HG03442 (cell line): ENCODE measurements around the gene DNAJB12.
"Not testable (repeated sequence)": the region's sequence is repeated elsewhere in the genome, so short reads cannot be mapped to it uniquely, and the experiment has no call there.

Experiments
- ATAC-seq: cut with Tn5 transposase; IDR thresholded peaks from one replicate; pipeline ENCODE4 v1.9.1; 2021; ENCODE audit warnings: mild to moderate bottlenecking, moderate library complexity; ENCODE audit not compliant: unreplicated experiment

The DNAJB12 gene

GRCh38 chr10:72353965-72354355 is 759 bp downstream of the DNAJB12 start:
- ATAC-seq: no peak

GRCh38 chr10:72353028-72353964 is 1.4 kb downstream of the DNAJB12 start:
- no peak for ATAC-seq

GRCh38 chr10:72351479-72351878 is 3.2 kb downstream of the DNAJB12 start:
- ATAC-seq: no peak

GRCh38 chr10:72349438-72349837 is 5.3 kb downstream of the DNAJB12 start:
- ATAC-seq: no peak

- ATAC-seq: no peak
These were observed 6.4 kb downstream of the DNAJB12 start for GRCh38 chr10:72348282-72348681.

- ATAC-seq: not testable (repeated sequence)
These were observed 8.6 kb downstream of the DNAJB12 start for GRCh38 chr10:72346117-72346516.

- no peak for ATAC-seq
These were observed 9.8 kb downstream of the DNAJB12 start for GRCh38 chr10:72344932-72345331.

- no peak for ATAC-seq
These were observed 11.8 kb downstream of the DNAJB12 start for GRCh38 chr10:72342911-72343310.

- peak; percentile 33 for ATAC-seq
These were observed 14.0 kb downstream of the DNAJB12 start for GRCh38 chr10:72340510-72341261.

GRCh38 chr10:72338180-72338579 is 16.5 kb downstream of the DNAJB12 start:
- ATAC-seq: no peak

GRCh38 chr10:72337722-72338121 is 17.0 kb downstream of the DNAJB12 start:
- no peak for ATAC-seq

- no peak for ATAC-seq
These were observed 17.6 kb downstream of the DNAJB12 start for GRCh38 chr10:72337039-72337629.

GRCh38 chr10:72336259-72337038 is 18.3 kb downstream of the DNAJB12 start:
- no peak for ATAC-seq

- ATAC-seq: peak; percentile 28
These were observed 19.1 kb downstream of the DNAJB12 start for GRCh38 chr10:72335394-72336258.

- ATAC-seq: peak; percentile 61
These were observed 19.8 kb downstream of the DNAJB12 start for GRCh38 chr10:72334825-72335393.

- ATAC-seq: no peak
These were observed 20.4 kb downstream of the DNAJB12 start for GRCh38 chr10:72334196-72334824.

- no peak for ATAC-seq
These were observed 21.4 kb downstream of the DNAJB12 start for GRCh38 chr10:72333112-72334015.
